GM11168 (cell line): ENCODE data around the gene VAV1.
"Not testable (repeated sequence)": the region's sequence is repeated elsewhere in the genome, so short reads cannot be mapped to it uniquely, and the experiment has no call there.

Experiments used
- in situ Hi-C: fragments of 300-500 bp; cut with MboI; formaldehyde crosslinking; loops from one replicate; pipeline ENCODE4 v1.12.0; 2022; ENCODE audit warnings: low sequenced_read_pairs; ENCODE audit not compliant: unreplicated experiment

Gene VAV1

DNA sequence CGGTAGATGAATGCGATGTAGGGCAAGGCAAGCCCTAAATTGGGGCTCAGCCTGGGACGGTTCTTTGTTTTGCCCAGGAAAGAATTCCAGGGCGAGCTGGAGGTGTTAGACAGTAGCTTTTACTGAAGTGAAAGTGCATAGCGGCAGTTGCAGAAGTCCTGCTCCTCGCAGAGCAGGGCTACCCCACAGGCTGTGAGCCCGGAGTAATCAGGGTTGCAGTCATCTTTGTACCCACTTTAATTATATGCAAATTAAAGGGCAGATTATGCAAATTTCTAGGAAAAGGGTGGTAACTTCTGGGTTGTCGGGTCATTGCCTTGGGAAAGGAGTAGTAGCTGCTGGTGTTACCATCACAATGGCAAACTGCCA is 30.5 kb downstream of the VAV1 start:
- in situ Hi-C loops, result no loop called here

GRCh38 chr19:6806488-6806887 is 34.0 kb downstream of the VAV1 start:
- in situ Hi-C loops, result no loop called here

GRCh38 chr19:6807291-6807690 is 34.8 kb downstream of the VAV1 start:
- in situ Hi-C loops, result no loop called here

GRCh38 chr19:6808494-6808893 is 36.0 kb downstream of the VAV1 start:
- in situ Hi-C loops, result no loop called here

- in situ Hi-C loops, result no loop called here
Measured at GRCh38 chr19:6809262-6809661, 36.8 kb downstream of the VAV1 start.

DNA sequence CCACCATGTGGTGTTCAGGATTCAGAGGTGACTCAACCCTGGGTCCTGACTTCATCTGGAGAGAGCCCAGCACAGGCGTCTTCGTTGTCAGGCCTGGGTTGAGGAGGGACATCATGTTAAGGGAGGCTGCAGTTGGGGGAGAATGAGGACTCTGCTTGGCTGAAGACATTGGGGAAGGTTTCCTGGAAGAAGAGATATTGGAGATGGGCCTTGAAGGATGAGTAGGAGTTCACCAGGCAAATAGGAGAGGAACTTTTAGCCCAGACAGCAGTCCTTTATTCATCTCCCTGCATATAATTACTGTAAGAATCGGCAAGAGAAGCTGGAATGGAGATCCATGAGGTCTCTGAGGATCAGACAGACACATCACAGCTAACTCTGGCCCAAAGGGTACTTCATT is 38.9 kb downstream of the VAV1 start:
- in situ Hi-C loops, result no loop called here

DNA sequence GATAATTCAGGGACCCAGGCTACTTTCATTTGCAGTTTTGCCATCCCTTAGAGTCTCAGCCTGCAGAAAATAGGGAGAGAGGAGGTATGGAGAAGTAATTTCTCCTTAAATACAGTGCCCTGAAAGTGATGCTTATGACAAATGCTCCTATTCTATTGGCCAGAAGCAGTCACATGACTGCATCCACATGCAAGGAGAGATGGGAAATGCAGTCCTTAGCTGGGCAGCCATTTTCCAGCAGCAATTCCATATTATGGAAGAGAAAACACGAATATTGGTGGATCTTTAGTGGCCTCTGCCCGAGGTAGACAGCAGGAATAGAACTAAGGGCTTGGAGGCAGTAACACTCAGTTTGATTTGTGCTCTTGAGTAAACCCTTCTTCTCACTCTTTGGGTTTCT is 39.4 kb downstream of the VAV1 start:
- in situ Hi-C loops, result no loop called here

DNA sequence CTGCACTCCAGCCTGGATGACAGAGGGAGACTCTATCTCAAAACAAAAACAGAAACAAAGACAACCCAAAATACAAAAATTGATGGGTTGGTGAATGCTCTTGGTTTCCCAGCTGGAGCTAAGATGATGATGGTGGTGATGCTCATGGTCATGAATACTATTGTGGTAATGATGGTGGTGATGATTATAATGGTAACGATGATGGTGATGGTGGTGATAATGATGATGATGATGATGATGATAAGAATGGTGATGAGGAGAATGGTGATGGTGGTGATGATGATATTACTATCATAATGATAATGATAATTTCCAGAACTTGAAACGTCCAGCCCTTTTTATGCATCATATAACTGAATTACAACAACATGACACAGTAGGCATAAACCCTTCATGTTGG is 40.1 kb downstream of the VAV1 start:
- in situ Hi-C loops, result no loop called here

DNA sequence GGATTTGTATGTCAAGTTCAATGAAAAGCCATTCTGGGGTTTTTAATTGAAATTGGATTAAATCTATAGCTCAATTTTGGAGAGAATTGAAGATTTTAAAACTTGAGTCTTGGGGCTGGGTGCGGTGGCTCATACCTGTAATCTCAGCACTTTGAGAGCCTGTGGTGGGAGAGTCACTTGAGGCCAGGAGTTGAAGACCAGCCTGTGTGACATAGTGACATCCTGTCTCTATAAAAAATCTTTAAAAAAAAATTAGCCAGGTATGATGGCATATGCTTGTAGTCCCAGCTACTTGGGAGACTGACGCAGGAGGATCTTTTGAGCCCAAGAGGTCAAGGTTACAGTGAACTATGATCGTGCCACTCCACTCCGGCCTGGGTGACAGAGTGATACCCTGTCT is 41.2 kb downstream of the VAV1 start:
- in situ Hi-C loops, result no loop called here

- in situ Hi-C loops, result no loop called here
Measured at GRCh38 chr19:6817179-6817578, 44.7 kb downstream of the VAV1 start.

DNA sequence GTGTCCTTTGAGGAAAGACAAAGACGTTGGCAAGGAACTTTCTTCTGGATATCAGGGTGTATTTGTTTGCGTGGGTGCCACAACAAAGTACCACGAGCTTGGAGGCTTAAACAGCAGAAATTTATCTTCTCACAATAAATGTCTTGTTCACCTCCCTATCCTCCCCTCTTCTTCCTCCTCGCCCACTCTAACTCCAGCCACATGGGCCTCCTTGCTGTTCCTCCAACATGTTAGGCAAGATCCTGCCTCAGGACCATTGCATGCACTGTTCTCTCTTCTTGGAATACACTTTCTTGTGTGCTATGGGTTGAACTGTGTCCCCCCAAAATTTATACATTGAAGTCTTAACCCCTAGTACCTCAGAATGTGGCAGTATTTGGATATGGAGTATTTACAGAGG is 45.7 kb downstream of the VAV1 start:
- in situ Hi-C loops, result no loop called here

- in situ Hi-C loops, result no loop called here
Measured at GRCh38 chr19:6819323-6819722, 46.8 kb downstream of the VAV1 start.

GRCh38 chr19:6820237-6820636 is 47.7 kb downstream of the VAV1 start:
- in situ Hi-C loops, result no loop called here

- in situ Hi-C loops, result no loop called here
Measured at GRCh38 chr19:6821639-6822310, 49.3 kb downstream of the VAV1 start.

GRCh38 chr19:6822311-6822670 is 49.8 kb downstream of the VAV1 start:
- in situ Hi-C loops, result no loop called here

DNA sequence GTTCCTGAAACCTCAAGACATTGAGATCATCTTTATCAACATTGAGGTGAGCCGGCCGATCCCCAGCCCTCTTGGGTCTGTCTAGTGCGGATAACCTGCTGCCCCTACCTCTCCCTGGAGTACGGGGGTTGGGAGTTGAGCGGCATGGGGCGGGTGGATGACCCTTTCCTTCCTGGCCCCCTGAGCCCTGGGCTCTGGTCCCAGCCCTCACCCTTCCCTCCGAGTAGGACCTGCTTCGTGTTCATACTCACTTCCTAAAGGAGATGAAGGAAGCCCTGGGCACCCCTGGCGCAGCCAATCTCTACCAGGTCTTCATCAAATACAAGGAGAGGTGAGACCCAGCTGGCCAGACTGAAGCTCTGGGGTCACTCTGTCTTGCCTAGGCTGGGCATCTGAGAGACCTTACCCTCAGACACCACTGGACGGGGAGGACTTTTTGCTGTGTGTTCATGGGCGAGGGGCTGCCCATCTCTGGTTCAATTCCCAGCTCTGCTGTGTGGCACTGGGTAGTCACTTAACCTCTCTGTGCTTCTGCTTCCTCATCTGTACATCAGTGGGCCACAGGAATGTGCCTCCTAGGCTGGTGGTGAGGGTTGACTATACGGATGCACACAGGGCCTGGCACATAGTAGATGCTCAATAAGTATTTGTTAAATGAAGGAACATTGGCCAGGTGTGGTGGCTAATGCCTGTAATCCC is 52.7 kb downstream of the VAV1 start:
- in situ Hi-C loops, result no loop called here

- in situ Hi-C loops, result no loop called here
Measured at GRCh38 chr19:6826281-6826920, 53.9 kb downstream of the VAV1 start.

- in situ Hi-C loops, result no loop called here
Measured at GRCh38 chr19:6828306-6828697, 55.8 kb downstream of the VAV1 start.

- in situ Hi-C loops, result no loop called here
Measured at GRCh38 chr19:6828698-6829633, 56.5 kb downstream of the VAV1 start.

DNA sequence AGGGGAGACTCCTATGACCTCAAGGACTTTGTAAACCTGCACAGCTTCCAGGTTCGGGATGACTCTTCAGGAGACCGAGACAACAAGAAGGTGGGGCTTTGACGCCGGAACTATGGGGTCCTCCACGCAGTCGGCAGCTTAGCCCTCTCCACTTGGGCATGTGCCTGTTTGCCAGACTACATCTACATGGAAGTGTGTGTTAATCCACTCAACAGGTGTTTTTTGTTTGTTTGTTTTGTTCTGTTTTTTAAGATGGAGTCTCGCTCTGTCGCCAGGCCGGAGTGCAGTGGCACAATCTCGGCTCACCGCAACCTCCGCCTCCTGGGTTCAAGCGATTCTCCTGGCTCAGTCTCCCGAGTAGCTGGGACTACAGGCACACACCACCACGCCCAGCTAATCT is 57.3 kb downstream of the VAV1 start:
- in situ Hi-C loops, result not testable (repeated sequence)

- in situ Hi-C loops, result not testable (repeated sequence)
Measured at GRCh38 chr19:6831084-6831483, 58.6 kb downstream of the VAV1 start.
